Neuronal stem cell (in vitro differentiated cells): ENCODE results near the gene PADI3.

Experiments
- DNase-seq: peaks from one replicate; pipeline ENCODE4 v3.0.0-alpha.2; 2013; ENCODE audit warnings: low spot score
- H2AFZ ChIP-seq: one replicate; pipeline ENCODE4 v1.6.1; 2013; ENCODE audit warnings: mild to moderate bottlenecking, low read length, inconsistent platforms
- H2AK5ac ChIP-seq: 2 replicates; pipeline ENCODE4 v1.6.1; 2013; ENCODE audit warnings: low read depth, mild to moderate bottlenecking, inconsistent platforms, low read length, moderate library complexity, mixed read lengths
- H2BK120ac ChIP-seq: 2 replicates; pipeline ENCODE4 v1.6.1; 2013; ENCODE audit warnings: low read depth, mild to moderate bottlenecking, inconsistent platforms, low read length, moderate library complexity, mixed read lengths
- H2BK12ac ChIP-seq: one replicate; pipeline ENCODE4 v1.6.1; 2013; ENCODE audit warnings: low read length, inconsistent platforms
- H2BK15ac ChIP-seq: 2 replicates; pipeline ENCODE4 v1.6.1; 2013; ENCODE audit warnings: mild to moderate bottlenecking, low read length, inconsistent platforms, mixed read lengths
- H2BK5ac ChIP-seq: one replicate; pipeline ENCODE4 v1.6.1; 2013; ENCODE audit warnings: inconsistent platforms, mild to moderate bottlenecking, low read length, moderate library complexity
- H3K14ac ChIP-seq: one replicate; pipeline ENCODE4 v1.6.1; 2013; ENCODE audit warnings: low read length, inconsistent platforms
- H3K18ac ChIP-seq: 2 replicates; pipeline ENCODE4 v1.6.1; 2013; ENCODE audit warnings: low read length, inconsistent platforms
- H3K23ac ChIP-seq: 2 replicates; pipeline ENCODE4 v1.6.1; 2013; ENCODE audit warnings: low read depth, mild to moderate bottlenecking, mixed read lengths, low read length, inconsistent platforms; ENCODE audit not compliant: poor library complexity
- H3K27ac ChIP-seq: replicated peaks from 3 replicates; pipeline ENCODE4 v1.5.1; 2013; ENCODE audit warnings: low read length, inconsistent platforms
- H3K27me3 ChIP-seq, 3 experiments: 2 replicates each; pipeline ENCODE4 v1.6.1; 2013; ENCODE audit warnings: low read length in 3 of 3, mild to moderate bottlenecking in 2 of 3, inconsistent platforms in 1 of 3, low read depth in 1 of 3, mixed read lengths in 1 of 3, moderate library complexity in 1 of 3; ENCODE audit not compliant: control insufficient read depth in 3 of 3, insufficient read depth in 3 of 3
- H3K36me3 ChIP-seq, 2 donors: replicated peaks in 1 of 2; 2 replicates each; pipeline ENCODE4 v1.6.1; 2013; ENCODE audit warnings: low read length in 2 of 2; ENCODE audit not compliant: control insufficient read depth in 2 of 2, insufficient read depth in 2 of 2
- H3K4ac ChIP-seq: 2 replicates; pipeline ENCODE4 v1.6.1; 2013; ENCODE audit warnings: inconsistent platforms, mild to moderate bottlenecking, low read length, moderate library complexity
- H3K4me1 ChIP-seq, 2 donors: 1 replicate in 1 of 2; 2 replicates in 1 of 2; pipeline ENCODE4 v1.6.1; 2013; ENCODE audit warnings: low read length in 2 of 2, low read depth in 1 of 2; ENCODE audit not compliant: control insufficient read depth in 2 of 2, insufficient read depth in 1 of 2
- H3K4me2 ChIP-seq: one replicate; pipeline ENCODE4 v1.6.1; 2013; ENCODE audit warnings: mild to moderate bottlenecking, low read length, inconsistent platforms; ENCODE audit not compliant: insufficient read depth, poor library complexity, severe bottlenecking
- H3K4me3 ChIP-seq, 2 donors: 2 replicates each; pipeline ENCODE4 v1.5.1; 2013; ENCODE audit warnings: low read length in 2 of 2, mild to moderate bottlenecking in 2 of 2, inconsistent platforms in 1 of 2, moderate library complexity in 1 of 2
- H3K79me1 ChIP-seq: one replicate; pipeline ENCODE4 v1.6.1; 2013; ENCODE audit warnings: low read depth, mild to moderate bottlenecking, inconsistent platforms, low read length, moderate library complexity
- H3K9ac ChIP-seq: one replicate; pipeline ENCODE4 v1.6.1; 2013; ENCODE audit warnings: mild to moderate bottlenecking, low read depth, low read length, inconsistent platforms; ENCODE audit not compliant: poor library complexity
- H3K9me3 ChIP-seq, 2 donors: replicated peaks in 1 of 2; 2 replicates each; pipeline versions ENCODE3 to v1.6.1; 2013; ENCODE audit warnings: low read length in 2 of 2, mild to moderate bottlenecking in 2 of 2, inconsistent platforms in 1 of 2, low read depth in 1 of 2, mixed read lengths in 1 of 2, moderate library complexity in 1 of 2; ENCODE audit not compliant: control insufficient read depth in 2 of 2, insufficient read depth in 1 of 2
- H4K8ac ChIP-seq: one replicate; pipeline ENCODE4 v1.6.1; 2013; ENCODE audit warnings: low read depth, mild to moderate bottlenecking, inconsistent platforms, low read length, moderate library complexity
- H4K91ac ChIP-seq: one replicate; pipeline ENCODE4 v1.6.1; 2013; ENCODE audit warnings: low read length, low read depth, mild to moderate bottlenecking, inconsistent platforms; ENCODE audit not compliant: poor library complexity
- WGBS, 2 donors: extraction: QIAGEN DNeasy Blood & Tissue Kit; methylation state at CpG; one replicate each; pipeline ENCODE4 v1.1.7; 2013; ENCODE audit warnings: missing lambda C conversion rate in 2 of 2, mixed read lengths in 1 of 2; ENCODE audit not compliant: insufficient read length in 2 of 2, insufficient replicate concordance in 1 of 2; ENCODE audit errors: extremely low coverage in 2 of 2; 5-methylcytosine and 5-hydroxymethylcytosine counted together

The PADI3 gene

DNA sequence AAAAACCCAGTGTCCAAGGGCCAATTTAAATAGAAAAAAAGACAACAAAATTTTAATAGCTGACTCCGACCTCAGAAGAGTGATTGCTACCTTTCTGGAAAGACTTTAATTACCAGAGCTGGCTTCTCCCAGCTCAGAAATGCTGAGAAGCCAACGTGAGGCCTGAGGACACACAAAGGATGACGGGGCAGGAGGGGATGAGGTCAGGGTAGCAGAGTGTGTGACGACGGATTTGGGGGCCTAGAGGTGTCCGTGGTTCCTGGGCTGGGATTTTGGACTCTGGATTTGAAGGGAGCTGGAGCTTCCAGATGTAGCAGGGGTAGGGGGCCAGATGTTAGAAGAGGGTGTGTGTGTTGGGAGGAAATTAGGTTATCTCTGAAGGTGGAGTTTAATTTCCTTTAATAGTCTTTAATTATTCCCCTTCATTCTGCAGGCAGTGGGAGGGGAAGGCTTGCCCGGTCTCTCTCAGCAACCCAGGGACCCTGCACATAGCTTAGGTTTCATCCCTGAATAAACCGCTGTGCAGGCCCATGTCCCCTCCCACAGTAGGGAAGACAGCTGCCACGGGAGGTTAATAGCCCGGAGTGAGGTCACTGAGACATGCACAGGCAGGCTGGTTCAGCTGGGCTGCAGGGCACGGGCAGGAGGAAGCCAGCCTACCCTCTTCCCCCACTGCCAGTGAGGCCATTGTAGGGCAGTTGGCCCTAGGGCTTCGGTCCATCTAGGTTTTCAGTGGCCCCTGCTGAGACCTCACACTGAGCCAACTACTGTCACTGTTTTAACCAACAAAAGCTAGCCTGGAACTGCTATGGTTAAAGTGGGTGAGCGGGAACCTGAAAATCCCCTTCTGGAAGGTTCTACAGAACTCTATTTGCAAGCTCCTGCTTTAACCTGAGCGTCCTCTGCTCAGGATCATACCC lies 3.8 kb upstream of the PADI3 start:
- Histone ChIP-seq H3K4me1 (peaks cover 3 to 21% of the 10 kb centered on the region in 2 donors), H3K18ac (peak overlapping the region; percentile 83), H3K4ac (peak overlapping the region; percentile 71), H3K27me3 (peaks cover 0 to 50% (median 0%) of the 10 kb centered on the region in 3 experiments), H2BK5ac (no peak overlapping the region), H3K36me3 (no peaks in the 10 kb centered on the region), H3K4me3 (no peak overlapping the region), H3K14ac (no peak overlapping the region), H3K79me1 (no peaks in the 10 kb centered on the region), H4K8ac (no peak overlapping the region), H2AFZ (peak overlapping the region; percentile 18), H2AK5ac (peak overlapping the region; percentile 57), H2BK15ac (no peak overlapping the region), H2BK12ac (no peak overlapping the region), H2BK120ac (no peak overlapping the region), H3K23ac (no peak overlapping the region), H3K27ac (no peak overlapping the region), H4K91ac (no peak overlapping the region), H3K9ac (peak overlapping the region; percentile 55), H3K9me3 (no peaks in the 10 kb centered on the region), H3K4me2 (no peak overlapping the region)
- DNase-seq = no peak
- no CpG with 5 or more reads among the region's 14 CpGs for whole genome bisulfite sequencing, 2 donors

DNA sequence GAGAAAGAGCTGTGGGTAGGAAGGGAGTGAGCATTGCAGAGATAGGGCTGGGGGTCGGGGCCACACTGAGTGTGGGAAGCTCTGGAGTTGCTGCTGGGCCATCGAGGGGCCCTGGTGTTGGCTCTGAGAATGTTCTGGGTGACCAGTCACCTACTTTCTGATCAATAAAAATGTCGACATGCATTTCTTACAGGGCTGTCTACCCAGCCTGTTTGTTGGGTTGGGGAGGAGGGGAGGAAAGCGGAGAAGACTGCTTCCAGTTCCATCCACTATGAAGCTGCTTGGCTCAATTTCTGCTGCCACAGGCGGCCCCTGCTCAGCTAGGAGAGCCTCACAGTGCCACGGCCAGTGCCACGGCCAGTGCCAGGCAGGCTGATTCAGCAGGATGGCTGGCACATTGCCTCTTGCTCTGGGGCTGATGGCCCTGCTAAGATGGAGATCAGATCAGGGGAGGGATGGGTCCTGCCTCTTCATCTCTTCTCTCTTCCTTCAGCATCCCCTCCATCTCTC lies 3.0 kb upstream of the PADI3 start:
- Histone ChIP-seq H3K14ac (no peak overlapping the region), H3K9me3 (no peaks in the 10 kb centered on the region), H2AFZ (peak overlapping the region; percentile 18), H3K27ac (no peak overlapping the region), H3K23ac (no peak overlapping the region), H2BK12ac (no peak overlapping the region), H3K79me1 (no peaks in the 10 kb centered on the region), H3K4me2 (no peak overlapping the region), H3K4ac (no peak overlapping the region), H3K36me3 (no peaks in the 10 kb centered on the region), H2AK5ac (no peak overlapping the region), H3K27me3 (peaks cover 0 to 46% (median 0%) of the 10 kb centered on the region in 3 experiments), H4K91ac (no peak overlapping the region), H3K4me1 (peaks cover 3 to 21% of the 10 kb centered on the region in 2 donors), H3K18ac (peak overlapping the region; percentile 27), H2BK15ac (no peak overlapping the region), H4K8ac (no peak overlapping the region), H3K4me3 (no peak overlapping the region), H2BK5ac (no peak overlapping the region), H2BK120ac (no peak overlapping the region), H3K9ac (no peak overlapping the region)
- no peak for DNase-seq
- WGBS, 2 donors = no CpG with 5 or more reads among the region's 7 CpGs

GRCh38 chr1:17246971-17247370 lies 1.9 kb upstream of the PADI3 start:
- Histone ChIP-seq H4K8ac (no peak overlapping the region), H3K36me3 (no peaks in the 10 kb centered on the region), H3K4me1 (peaks cover 3 to 17% of the 10 kb centered on the region in 2 donors), H3K9ac (no peak overlapping the region), H2BK120ac (no peak overlapping the region), H3K27ac (no peak overlapping the region), H2BK5ac (no peak overlapping the region), H3K18ac (no peak overlapping the region), H3K4me3 (no peak overlapping the region), H3K4me2 (no peak overlapping the region), H2AK5ac (peak overlapping the region; percentile 60), H3K9me3 (no peaks in the 10 kb centered on the region), H3K27me3 (peaks cover 0 to 49% (median 0%) of the 10 kb centered on the region in 3 experiments), H4K91ac (no peak overlapping the region), H3K23ac (peak overlapping the region; percentile 27), H3K79me1 (no peaks in the 10 kb centered on the region), H3K4ac (no peak overlapping the region), H2AFZ (no peak overlapping the region), H3K14ac (no peak overlapping the region), H2BK15ac (no peak overlapping the region), H2BK12ac (no peak overlapping the region)
- no CpG with 5 or more reads among the region's 2 CpGs for WGBS, 2 donors
- DNase-seq = no peak

DNA sequence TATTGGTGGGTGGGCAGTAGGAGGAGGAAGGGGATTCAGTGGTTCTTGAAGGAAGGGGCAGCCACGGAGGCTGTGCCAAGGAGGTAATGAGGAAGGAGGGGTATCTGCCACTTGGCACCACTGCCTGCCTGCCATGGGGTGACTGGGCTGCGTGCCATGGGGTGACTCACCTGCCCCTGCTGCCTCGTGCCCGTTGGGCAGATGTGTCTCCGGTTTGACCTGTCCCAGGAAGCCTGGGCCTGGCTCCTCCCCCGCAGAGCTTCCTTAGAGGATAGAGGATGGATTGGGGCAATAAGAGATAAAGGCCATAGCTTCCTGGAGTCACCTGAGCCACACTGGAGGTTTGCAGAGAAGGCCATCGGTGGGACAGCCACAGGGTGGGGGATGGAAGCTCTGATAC lies 1.7 kb downstream of the PADI3 start:
- Histone ChIP-seq H3K9ac (no peak overlapping the region), H3K4me1 (peaks cover 0 to 6% of the 10 kb centered on the region in 2 donors), H3K18ac (peak overlapping the region; percentile 5), H3K27ac (no peak overlapping the region), H3K4me2 (no peak overlapping the region), H3K14ac (no peak overlapping the region), H3K4me3 (peak overlapping the region in 1 of 2 donors; percentile 10), H2AK5ac (no peak overlapping the region), H2BK120ac (no peak overlapping the region), H3K27me3 (peaks cover 0 to 34% (median 0%) of the 10 kb centered on the region in 3 experiments), H2BK12ac (no peak overlapping the region), H2BK5ac (no peak overlapping the region), H4K91ac (no peak overlapping the region), H3K79me1 (no peaks in the 10 kb centered on the region), H3K36me3 (no peaks in the 10 kb centered on the region), H3K9me3 (no peaks in the 10 kb centered on the region), H4K8ac (no peak overlapping the region), H3K23ac (no peak overlapping the region), H2AFZ (no peak overlapping the region), H3K4ac (no peak overlapping the region), H2BK15ac (no peak overlapping the region)
- no CpG with 5 or more reads among the region's 7 CpGs for WGBS, 2 donors
- DNase-seq = no peak
